GM21576 (cell line): ENCODE measurements around the gene TICAM1.

Experiments used
- ATAC-seq: cut with Tn5 transposase; IDR thresholded peaks from one replicate; pipeline ENCODE4 v1.9.1; 2021; ENCODE audit warnings: mild to moderate bottlenecking, moderate library complexity; ENCODE audit not compliant: unreplicated experiment

The TICAM1 gene

DNA sequence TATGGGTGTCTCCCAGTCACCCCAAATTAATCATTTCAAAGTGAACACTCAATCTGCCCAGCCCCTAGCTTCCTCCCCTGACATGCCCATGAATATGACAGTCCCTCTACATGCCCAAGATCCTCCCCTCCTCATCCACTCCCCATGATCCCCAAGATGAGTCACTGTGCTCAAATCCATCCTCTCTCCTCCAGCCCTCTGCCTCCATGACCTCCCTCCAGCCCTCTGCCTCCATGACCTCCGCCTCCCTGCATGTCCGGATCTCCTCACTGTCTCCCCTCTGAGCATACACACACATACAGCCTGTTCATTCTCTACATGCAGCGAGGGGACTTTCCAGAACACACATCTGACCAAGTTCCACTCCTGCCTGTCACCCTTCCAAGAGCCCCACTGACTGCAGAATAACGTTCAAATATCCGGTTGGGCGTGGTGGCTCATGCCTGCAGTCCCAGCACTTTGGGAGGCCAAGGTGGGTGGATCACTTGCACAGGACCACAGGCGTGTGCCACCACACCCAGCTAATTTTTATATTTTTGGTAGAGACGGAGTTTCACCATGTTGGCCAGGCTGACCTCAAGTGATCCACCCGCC, 58.4 kb downstream of the TICAM1 start:
- ATAC-seq = no peak

GRCh38 chr19:4772566-4772965, 58.9 kb downstream of the TICAM1 start:
- no peak for ATAC-seq

GRCh38 chr19:4768934-4769777, 62.4 kb downstream of the TICAM1 start:
- no peak for ATAC-seq
